Gastrocnemius medialis (tissue), 4 donors: ENCODE measurements around the gene RNU6-8.

Experiments used
- CTCF ChIP-seq, 5 experiments: fragments of 450-650 bp in 3 of 5; fragments of 200-600 bp in 2 of 5; sonication (generic) in 2 of 5; IDR thresholded peaks in 4 of 5; conservative IDR thresholded peaks in 1 of 5; 1 replicate in 4 of 5; 2 replicates in 1 of 5; pipeline ENCODE4 v1.5.1; 2016 to 2019; ENCODE audit warnings: antibody characterized with exemption in 5 of 5, mild to moderate bottlenecking in 3 of 5, moderate library complexity in 3 of 5
- POLR2A ChIP-seq, 2 donors: fragments of 450-650 bp; IDR thresholded peaks; one replicate each; pipeline ENCODE4 v1.6.1; 2017; ENCODE audit warnings: antibody characterized with exemption in 2 of 2, mild to moderate bottlenecking in 2 of 2, moderate library complexity in 2 of 2

DNA sequence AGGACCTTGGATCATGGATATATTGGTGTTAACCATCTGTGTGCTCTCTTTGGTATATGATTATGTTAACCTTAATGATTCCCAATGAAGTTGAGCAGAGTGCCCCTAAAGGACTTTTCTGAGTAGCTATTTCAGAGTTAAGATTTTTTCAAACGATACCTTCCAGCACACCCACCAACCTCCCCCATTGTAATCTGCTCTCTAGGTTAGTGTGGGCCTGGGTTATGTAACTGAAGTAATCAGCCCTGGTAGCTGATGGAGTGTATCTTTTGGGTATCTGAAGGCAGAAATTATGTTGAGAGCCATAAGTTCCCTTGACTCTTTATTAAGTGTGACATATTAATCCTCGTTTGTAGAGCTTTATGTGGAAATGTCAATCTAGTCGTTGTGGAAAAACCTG is 47.6 kb upstream of the RNU6-8 start:
- TF ChIP-seq CTCF (IDR thresholded peaks at IDR 0.05 in 4 of 5, conservative IDR thresholded peaks at IDR 0.05 in 1 of 5) (no peak), POLR2A (IDR thresholded peaks at IDR 0.05) (no peak)
